ENCODE results near the gene NDUFAF8. TPM values are rescaled to one million over a fixed set of nuclear protein-coding genes. Genes with fewer than 3 reads are reported as not detected.

NDUFAF8 gene
- total and polyA plus RNA-seq, 2 donors (not counting 1 experiment from before 2014, with no cell fraction given), result 41.7 to 42.6 TPM

- WGBS (ENCODE audit: insufficient coverage), result 96% methylated on average over 8 of the region's 8 CpGs
- ChIA-PET POLR2A (no interaction called here), CTCF (no interaction called here)
- H4K20me1 ChIP-seq (ENCODE audit: control insufficient read depth, insufficient read depth, low read length, poor library complexity, severe bottlenecking), result peaks cover 61% of the 10 kb centered on the region
- Mint-ChIP-seq H3K27me3 (no peaks in the 10 kb centered on the region), H3K9me3 (ENCODE audit: insufficient read depth) (no peaks in the 10 kb centered on the region), H3K4me3 (no peak overlapping the region), H3K27ac (no peak overlapping the region), H3K4me1 (no peaks in the 10 kb centered on the region)
- H3K27ac ChIP-seq (ENCODE audit: low read length in 2 of 2), result no peak overlapping the region
- no peak for ATAC-seq (ENCODE audit: low read depth)
- no peak overlapping the region for H3K4me2 ChIP-seq (replicated peaks; ENCODE audit: low read depth, low read length, poor library complexity, severe bottlenecking)
- no peak overlapping the region for H2AFZ ChIP-seq (ENCODE audit: insufficient read depth, low read depth, low read length, poor library complexity, severe bottlenecking)
- TF ChIP-seq EZH2 (IDR thresholded peaks at IDR 0.05; ENCODE audit: borderline replicate concordance, insufficient read depth, low read depth, low read length, poor library complexity, severe bottlenecking), result no peak
- no peak for TF ChIP-seq CTCF (IDR thresholded peaks at IDR 0.05)
- peaks cover 79% of the 10 kb centered on the region for H3K79me2 ChIP-seq (ENCODE audit: control insufficient read depth, insufficient read depth, low read length)
- no peak overlapping the region for H3K9ac ChIP-seq (ENCODE audit: low read length)
- no peaks in the 10 kb centered on the region for H3K9me3 ChIP-seq (ENCODE audit: control extremely low read depth in 1 of 3, control insufficient read depth in 2 of 3, insufficient read depth in 1 of 3, low read length in 2 of 3)
- intact Hi-C loops (cut with micrococcal nuclease), result no loop called here
- no peak for DNase-seq
- peaks cover 0 to 72% of the 10 kb centered on the region in 2 experiments for H3K36me3 ChIP-seq (replicated peaks in 1 of 2; ENCODE audit: control extremely low read depth in 1 of 2, control insufficient read depth in 1 of 2, extremely low read depth in 1 of 2, insufficient read depth in 2 of 2, low read length in 1 of 2)
- H3K4me3 ChIP-seq (ENCODE audit: control extremely low read depth in 1 of 5, extremely low read depth in 1 of 5, insufficient read depth in 1 of 5, low read depth in 2 of 5, low read length in 4 of 5), result no peak overlapping the region
- no peaks in the 10 kb centered on the region for H3K4me1 ChIP-seq (ENCODE audit: control insufficient read depth in 2 of 2, insufficient read depth in 2 of 2, low read length in 2 of 2)
- H3K27me3 ChIP-seq (replicated peaks in 1 of 4; ENCODE audit: control extremely low read depth in 1 of 4, control insufficient read depth in 3 of 4, insufficient read depth in 4 of 4, low read length in 3 of 4), result no peaks in the 10 kb centered on the region
Observed at GRCh38 chr17:81278831-81279230, 39.7 kb downstream of the NDUFAF8 start.

DNA sequence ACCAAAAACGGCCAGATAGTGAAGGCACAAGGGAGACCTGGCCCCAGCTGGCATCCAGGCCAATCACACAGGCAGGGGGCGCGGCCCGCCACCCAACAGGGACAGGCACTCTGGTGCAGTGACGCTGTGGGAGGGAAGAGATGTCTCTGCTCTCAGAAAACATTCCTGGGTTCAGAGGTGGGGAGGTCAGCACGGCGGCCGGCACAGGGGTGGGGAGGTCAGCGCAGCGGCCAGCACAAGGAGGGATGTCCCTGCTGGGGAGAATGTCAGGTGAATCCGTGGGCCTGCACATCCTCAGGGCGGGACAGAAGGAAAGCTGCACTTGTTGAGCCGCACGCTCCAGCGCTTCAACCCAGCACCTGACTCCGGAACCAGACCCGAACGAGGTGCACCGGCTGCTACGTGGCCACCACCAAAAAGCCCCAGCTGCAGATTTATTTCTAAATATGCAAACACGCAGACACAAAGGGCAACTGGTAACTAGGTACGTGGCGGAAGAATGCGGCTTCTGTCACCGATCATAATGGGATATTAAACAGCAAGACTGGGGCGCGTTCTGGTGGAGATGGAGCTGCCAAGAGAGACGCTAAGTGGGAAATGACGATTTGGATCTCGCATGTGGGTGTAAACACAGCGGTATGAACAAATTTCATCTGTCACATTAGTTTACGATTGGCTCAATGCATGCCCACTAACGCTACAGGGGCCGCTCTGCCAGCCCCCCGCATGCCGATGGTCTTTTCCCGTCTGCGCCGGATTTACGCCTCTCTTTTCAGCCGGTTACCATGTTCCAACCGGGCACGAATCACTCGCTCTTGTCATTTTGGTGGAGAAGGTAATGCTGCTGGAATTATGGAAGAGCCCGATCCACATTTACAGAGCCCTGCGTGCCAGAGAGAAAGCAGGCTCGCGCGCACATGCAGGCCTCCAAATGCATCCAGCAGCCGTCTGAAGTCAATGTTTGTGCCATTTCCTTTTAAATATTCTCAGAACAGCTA, 40.5 kb downstream of the NDUFAF8 start:
- ChIA-PET CTCF (interaction anchor here (1.3 kb wide), 1 partner anchor 11 kb away, joined by 3 read pairs; no protein-coding TSS in a partner anchor), POLR2A (no interaction called here)
- no peaks in the 10 kb centered on the region for H3K9me3 Mint-ChIP-seq (ENCODE audit: insufficient read depth)

More for the DNA sequence above, 40.5 kb downstream of the NDUFAF8 start:
- H2AFZ ChIP-seq (ENCODE audit: insufficient read depth, low read depth, low read length, poor library complexity, severe bottlenecking), result no peak overlapping the region
- H3K27ac ChIP-seq (ENCODE audit: low read length in 2 of 2), result no peak overlapping the region
- H3K4me1 Mint-ChIP-seq, result peaks cover 3% of the 10 kb centered on the region
- H3K79me2 ChIP-seq (ENCODE audit: control insufficient read depth, insufficient read depth, low read length), result peaks cover 86% of the 10 kb centered on the region
- intact Hi-C loops (cut with micrococcal nuclease), result no loop called here
- H3K4me1 ChIP-seq (ENCODE audit: control insufficient read depth in 2 of 2, insufficient read depth in 2 of 2, low read length in 2 of 2), result peaks cover 3% of the 10 kb centered on the region in 2 donors
- H3K9ac ChIP-seq (ENCODE audit: low read length), result no peak overlapping the region
- no peak overlapping the region for H3K4me3 ChIP-seq (ENCODE audit: control extremely low read depth in 1 of 5, extremely low read depth in 1 of 5, insufficient read depth in 1 of 5, low read depth in 2 of 5, low read length in 4 of 5)
- H3K4me3 Mint-ChIP-seq, result no peak overlapping the region
- ATAC-seq (ENCODE audit: low read depth), result no peak
- TF ChIP-seq CTCF (IDR thresholded peaks at IDR 0.05), result no peak
- TF ChIP-seq EZH2 (IDR thresholded peaks at IDR 0.05; ENCODE audit: borderline replicate concordance, insufficient read depth, low read depth, low read length, poor library complexity, severe bottlenecking), result no peak
- H3K27me3 Mint-ChIP-seq, result no peaks in the 10 kb centered on the region
- no peaks in the 10 kb centered on the region for H3K9me3 ChIP-seq (ENCODE audit: control extremely low read depth in 1 of 3, control insufficient read depth in 2 of 3, insufficient read depth in 1 of 3, low read length in 2 of 3)
- DNase-seq, result no peak
- peaks cover 61% of the 10 kb centered on the region for H4K20me1 ChIP-seq (ENCODE audit: control insufficient read depth, insufficient read depth, low read length, poor library complexity, severe bottlenecking)
- 98% methylated on average over 49 of the region's 50 CpGs for WGBS (ENCODE audit: insufficient coverage)
- H3K36me3 ChIP-seq (replicated peaks in 1 of 2; ENCODE audit: control extremely low read depth in 1 of 2, control insufficient read depth in 1 of 2, extremely low read depth in 1 of 2, insufficient read depth in 2 of 2, low read length in 1 of 2), result peaks cover 0 to 65% of the 10 kb centered on the region in 2 experiments
- no peak overlapping the region for H3K27ac Mint-ChIP-seq
- no peaks in the 10 kb centered on the region for H3K27me3 ChIP-seq (replicated peaks in 1 of 4; ENCODE audit: control extremely low read depth in 1 of 4, control insufficient read depth in 3 of 4, insufficient read depth in 4 of 4, low read length in 3 of 4)
- no peak overlapping the region for H3K4me2 ChIP-seq (replicated peaks; ENCODE audit: low read depth, low read length, poor library complexity, severe bottlenecking)

Measured in B cell (primary cell).